ENCODE measurements around the gene SSH2.

DNA sequence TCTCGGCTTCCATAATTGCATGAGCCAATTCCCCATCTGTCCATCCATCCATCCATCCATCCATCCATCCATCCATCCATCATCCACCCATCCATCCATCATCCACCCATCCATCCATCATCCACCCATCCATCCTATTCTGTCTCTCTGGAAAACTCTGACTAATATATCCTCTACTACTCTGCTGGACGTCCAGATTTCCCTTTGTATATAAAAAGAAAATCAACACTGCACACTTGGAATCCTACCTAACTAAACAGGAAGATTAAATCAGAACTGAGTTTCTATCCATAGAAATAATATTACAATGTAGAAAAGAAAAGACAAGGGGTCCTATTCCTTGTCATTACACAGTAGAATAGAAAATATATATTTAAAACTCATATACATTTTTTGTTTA, 157.0 kb downstream of the SSH2 start:
- no peak for TF ChIP-seq POLR2AphosphoS5 (IDR thresholded peaks at IDR 0.05)
- no peak for TF ChIP-seq POLR2A (IDR thresholded peaks at IDR 0.05)
